Esophagus (tissue), 2 donors: ENCODE measurements around the gene LUZP1. TPM values are rescaled to one million over a fixed set of nuclear protein-coding genes. Genes with fewer than 3 reads are reported as not detected.

Experiments used
- H3K27ac ChIP-seq, 2 donors: one replicate each; pipeline ENCODE4 v1.5.1; 2013; ENCODE audit warnings: low read depth in 2 of 2, mild to moderate bottlenecking in 2 of 2, inconsistent platforms in 1 of 2, low read length in 1 of 2, moderate library complexity in 1 of 2
- H3K27me3 ChIP-seq, 2 donors: one replicate each; pipeline ENCODE4 v1.6.1; 2013; ENCODE audit warnings: low read length in 2 of 2, control low read depth in 1 of 2, mild to moderate bottlenecking in 1 of 2; ENCODE audit not compliant: insufficient read depth in 2 of 2, control insufficient read depth in 1 of 2
- H3K36me3 ChIP-seq, 2 donors: one replicate each; pipeline ENCODE4 v1.6.1; 2013; ENCODE audit warnings: low read length in 1 of 2; ENCODE audit not compliant: control insufficient read depth in 2 of 2, insufficient read depth in 2 of 2
- H3K4me1 ChIP-seq, 2 donors: one replicate each; pipeline ENCODE4 v1.6.1; 2013; ENCODE audit warnings: low read length in 1 of 2; ENCODE audit not compliant: control insufficient read depth in 2 of 2, insufficient read depth in 2 of 2
- H3K4me3 ChIP-seq, 2 donors: one replicate each; pipeline ENCODE4 v1.5.1; 2013; ENCODE audit warnings: low read length in 2 of 2, mild to moderate bottlenecking in 2 of 2, low read depth in 1 of 2, moderate library complexity in 1 of 2
- H3K9me3 ChIP-seq, 2 donors: one replicate each; pipeline ENCODE4 v1.6.1; 2013; ENCODE audit warnings: mild to moderate bottlenecking in 2 of 2, low read depth in 1 of 2, low read length in 1 of 2, moderate library complexity in 1 of 2; ENCODE audit not compliant: control insufficient read depth in 2 of 2, insufficient read depth in 1 of 2
- WGBS, 2 donors: extraction: QIAGEN DNeasy Blood & Tissue Kit; methylation state at CpG; one replicate each; pipeline ENCODE4 v1.1.7; 2013; 5-methylcytosine and 5-hydroxymethylcytosine counted together
- polyA plus RNA-seq, 2 donors: library from polyadenylated mRNA; stranded (reverse); fragments of 200-250 nt; gene quantifications; one replicate each; pipeline ENCODE4 v1.2.3, GENCODE V29; 2013
- donor health status: healthy with polysubstance abuse.
- donor health status: Bipolar disorder and iron deficiency.

LUZP1 gene
- polyA plus RNA-seq, 2 donors = 3.6 to 4.4 TPM

DNA sequence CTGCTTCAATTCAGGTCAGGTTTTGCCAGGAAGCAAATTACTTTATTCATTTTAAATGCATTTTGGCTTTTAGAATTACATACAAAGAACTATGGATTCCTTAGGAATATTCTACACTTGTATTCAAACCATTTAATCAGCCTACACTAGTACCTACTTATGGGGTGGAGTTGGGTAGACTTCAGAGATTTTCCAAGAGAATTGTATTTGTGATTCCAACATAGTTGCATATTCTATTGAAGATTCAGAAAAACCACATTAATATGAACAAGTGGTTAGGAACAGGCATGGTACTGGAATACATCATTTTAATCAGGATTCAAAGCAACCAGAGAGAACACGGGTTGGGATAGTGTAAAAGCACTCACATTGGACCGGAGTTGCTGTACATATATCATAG, 33.4 kb downstream of the LUZP1 start:
- Histone ChIP-seq H3K4me1 (peaks cover under 1% of the 10 kb centered on the region in 2 donors), H3K4me3 (no peak overlapping the region), H3K36me3 (no peaks in the 10 kb centered on the region), H3K27ac (no peak overlapping the region), H3K9me3 (no peaks in the 10 kb centered on the region), H3K27me3 (no peaks in the 10 kb centered on the region)
- WGBS, 2 donors = 89 to 90% methylated on average over 2 of the region's 2 CpGs

DNA sequence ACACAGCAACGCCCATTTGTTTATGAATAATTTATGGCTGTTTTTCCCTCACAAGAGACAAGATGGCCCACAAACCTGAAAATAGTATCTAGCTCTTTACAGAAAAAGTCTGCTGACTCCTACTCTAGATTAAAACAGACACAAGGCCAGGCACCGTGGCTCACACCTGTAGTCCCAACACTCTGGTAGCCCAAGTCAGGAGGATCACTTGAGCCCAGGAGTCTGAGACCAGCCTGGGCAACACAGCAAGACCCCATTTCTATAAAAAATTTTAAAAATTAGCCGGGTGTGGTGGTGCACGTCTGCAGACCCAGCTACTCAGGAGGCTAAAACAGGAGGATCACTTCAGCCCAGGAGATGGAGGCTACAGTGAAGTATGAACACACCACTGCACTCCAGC, 34.6 kb downstream of the LUZP1 start:
- no peaks in the 10 kb centered on the region for H3K9me3 ChIP-seq
- 94 to 96% methylated on average over 4 of the region's 4 CpGs for WGBS, 2 donors

DNA sequence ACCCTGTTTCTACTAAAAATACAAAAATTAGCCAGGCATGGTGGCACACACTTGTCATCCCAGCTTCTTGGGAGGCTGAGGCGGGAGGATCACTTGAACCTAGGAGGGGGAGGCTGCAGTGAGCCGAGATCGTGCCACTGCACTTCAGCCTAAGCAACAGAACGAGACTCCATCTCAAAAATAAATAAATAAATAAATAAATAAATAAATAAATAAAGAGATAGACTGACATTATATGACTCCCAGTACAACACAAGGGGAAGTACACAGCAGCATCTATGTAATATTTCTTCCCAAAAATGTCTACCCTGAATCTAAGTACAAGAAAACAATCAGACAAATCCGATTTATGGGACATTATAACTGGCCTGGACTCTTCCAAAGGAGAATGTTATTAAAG, 35.1 kb downstream of the LUZP1 start:
- H3K4me3 ChIP-seq = no peak overlapping the region
- 97 to 99% methylated on average over 5 of the region's 5 CpGs for WGBS, 2 donors
- no peaks in the 10 kb centered on the region for H3K9me3 ChIP-seq
- no peaks in the 10 kb centered on the region for H3K4me1 ChIP-seq
- no peaks in the 10 kb centered on the region for H3K27me3 ChIP-seq
- no peak overlapping the region for H3K27ac ChIP-seq
- no peaks in the 10 kb centered on the region for H3K36me3 ChIP-seq

More for the DNA sequence above, 34.6 kb downstream of the LUZP1 start:
- Histone ChIP-seq H3K27me3 (no peaks in the 10 kb centered on the region), H3K27ac (no peak overlapping the region), H3K4me1 (no peaks in the 10 kb centered on the region), H3K36me3 (no peaks in the 10 kb centered on the region), H3K4me3 (no peak overlapping the region)

DNA sequence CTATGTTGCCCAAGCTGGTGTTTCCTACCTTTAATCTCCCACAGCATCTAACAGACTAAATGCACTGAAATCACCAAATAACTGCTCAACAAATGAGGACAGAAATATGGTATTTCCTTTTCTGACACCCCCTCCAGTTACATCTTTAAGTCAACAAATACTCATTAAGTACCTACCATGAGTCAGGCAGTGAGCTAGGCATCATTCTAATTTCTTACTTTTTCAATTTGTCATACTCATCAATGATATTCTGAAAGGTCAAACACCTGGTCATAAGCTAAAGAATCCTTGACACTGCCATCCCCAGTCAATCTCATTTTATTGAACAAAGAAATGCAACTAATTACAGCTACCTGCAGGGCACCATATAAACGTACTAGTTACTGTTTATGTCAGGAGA, 36.6 kb downstream of the LUZP1 start:
- no peaks in the 10 kb centered on the region for H3K4me1 ChIP-seq
- no peak overlapping the region for H3K4me3 ChIP-seq
- H3K36me3 ChIP-seq = no peaks in the 10 kb centered on the region
- no peak overlapping the region for H3K27ac ChIP-seq
- WGBS, 2 donors = 54 to 55% methylated on average over 1 of the region's 1 CpG
- no peaks in the 10 kb centered on the region for H3K27me3 ChIP-seq
- H3K9me3 ChIP-seq = no peaks in the 10 kb centered on the region

GRCh38 chr1:23129846-23130245, 38.8 kb downstream of the LUZP1 start:
- H3K36me3 ChIP-seq = no peaks in the 10 kb centered on the region
- H3K27ac ChIP-seq = no peak overlapping the region
- no peak overlapping the region for H3K4me3 ChIP-seq
- H3K4me1 ChIP-seq = no peaks in the 10 kb centered on the region
- no peaks in the 10 kb centered on the region for H3K9me3 ChIP-seq
- no peaks in the 10 kb centered on the region for H3K27me3 ChIP-seq

GRCh38 chr1:23126801-23127200, 41.9 kb downstream of the LUZP1 start:
- no peaks in the 10 kb centered on the region for H3K36me3 ChIP-seq
- no peaks in the 10 kb centered on the region for H3K27me3 ChIP-seq
- H3K27ac ChIP-seq = peak overlapping the region in 1 of 2 donors; percentile 31
- H3K9me3 ChIP-seq = no peaks in the 10 kb centered on the region
- H3K4me3 ChIP-seq = no peak overlapping the region
- peaks cover 0 to 3% of the 10 kb centered on the region in 2 donors for H3K4me1 ChIP-seq
- 43 to 67% methylated on average over 3 of the region's 3 CpGs for WGBS, 2 donors

DNA sequence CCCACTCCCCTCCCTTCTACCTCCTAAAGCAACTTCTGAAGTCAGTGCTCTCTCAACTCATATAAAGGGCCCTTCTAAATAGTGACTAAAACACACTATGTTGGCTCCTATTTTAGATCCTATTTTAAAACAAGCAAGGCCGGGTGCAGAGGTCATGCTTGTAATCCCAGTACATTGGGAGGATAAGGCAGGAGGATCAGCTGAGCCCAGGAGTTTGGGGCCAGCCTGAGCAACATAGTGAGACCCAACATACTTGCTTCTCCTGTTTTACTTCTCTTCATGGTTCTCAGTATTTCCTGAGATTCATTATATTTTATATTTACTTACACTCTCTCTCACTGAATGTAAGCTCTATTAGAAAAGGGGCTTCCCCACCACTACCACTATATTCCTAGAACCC, 42.5 kb downstream of the LUZP1 start:
- no peaks in the 10 kb centered on the region for H3K36me3 ChIP-seq
- no peaks in the 10 kb centered on the region for H3K27me3 ChIP-seq
- peaks cover 0 to 3% of the 10 kb centered on the region in 2 donors for H3K4me1 ChIP-seq
- 26 to 49% methylated on average over 1 of the region's 1 CpG for WGBS, 2 donors
- no peak overlapping the region for H3K4me3 ChIP-seq
- peak overlapping the region; percentile 38 to 42 for H3K27ac ChIP-seq
- no peaks in the 10 kb centered on the region for H3K9me3 ChIP-seq

GRCh38 chr1:23125489-23125888, 43.2 kb downstream of the LUZP1 start:
- Histone ChIP-seq H3K9me3 (no peaks in the 10 kb centered on the region), H3K27me3 (no peaks in the 10 kb centered on the region), H3K4me3 (no peak overlapping the region), H3K36me3 (no peaks in the 10 kb centered on the region), H3K4me1 (peaks cover 0 to 3% of the 10 kb centered on the region in 2 donors), H3K27ac (no peak overlapping the region)
- 60 to 65% methylated on average over 4 of the region's 4 CpGs for WGBS, 2 donors

DNA sequence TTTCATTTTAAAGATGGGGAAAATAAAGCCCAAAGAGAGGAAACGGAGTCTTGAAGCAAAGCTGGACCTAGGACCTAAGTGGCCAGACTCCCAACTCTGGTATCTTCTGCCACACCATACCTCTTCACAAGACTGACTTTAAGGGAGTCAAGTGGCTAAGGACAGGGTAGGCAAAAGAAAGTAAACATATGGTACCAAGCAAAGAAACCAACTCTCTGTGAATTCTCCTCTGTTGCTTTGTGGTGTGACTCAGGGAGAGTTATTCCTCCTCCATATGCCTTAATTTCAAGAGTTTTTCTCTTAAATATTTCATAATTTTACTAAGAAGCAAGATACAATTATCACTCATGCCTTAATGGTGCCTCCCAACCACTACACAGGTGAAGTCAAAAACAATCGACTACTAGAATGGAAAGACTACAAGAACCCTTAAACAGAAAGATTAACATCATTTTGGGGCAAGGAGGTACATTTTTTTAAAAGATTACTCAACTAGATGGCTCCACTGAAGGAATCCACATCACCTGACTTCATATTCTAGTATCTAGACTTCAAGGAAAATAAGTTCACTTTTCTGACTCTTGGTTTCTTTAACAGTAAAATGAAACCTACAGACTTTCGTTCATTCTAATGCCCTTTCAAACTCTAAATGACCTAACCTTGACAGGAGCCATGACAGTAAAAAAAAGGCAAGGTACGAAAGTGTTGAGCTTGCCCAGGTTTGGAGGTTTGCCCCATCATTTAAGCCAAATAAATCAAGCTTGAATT, 44.2 kb downstream of the LUZP1 start:
- 81 to 83% methylated on average over 4 of the region's 4 CpGs for WGBS, 2 donors
- H3K4me1 ChIP-seq = peaks cover 0 to 3% of the 10 kb centered on the region in 2 donors
- H3K27ac ChIP-seq = no peak overlapping the region
- H3K36me3 ChIP-seq = no peaks in the 10 kb centered on the region
- H3K4me3 ChIP-seq = no peak overlapping the region
- H3K9me3 ChIP-seq = no peaks in the 10 kb centered on the region
- no peaks in the 10 kb centered on the region for H3K27me3 ChIP-seq

DNA sequence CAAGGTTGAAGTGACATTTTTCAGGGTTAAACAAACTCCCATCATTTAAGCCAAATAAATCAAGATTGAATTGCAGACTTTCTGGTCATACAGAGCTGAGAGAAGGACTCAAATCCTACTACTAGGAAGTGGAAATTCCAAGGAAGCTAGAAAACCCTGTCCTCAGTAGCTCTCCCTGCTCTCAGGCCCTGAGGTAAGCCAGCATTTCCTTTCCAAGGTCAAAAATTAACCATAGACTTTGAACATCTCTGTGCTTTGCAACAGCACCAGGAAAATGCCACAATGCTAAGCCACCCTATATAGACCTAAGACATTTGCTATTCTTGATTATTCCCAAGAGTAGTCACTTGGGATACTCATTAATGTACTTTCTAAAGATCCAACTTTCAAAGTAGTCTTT, 45.1 kb downstream of the LUZP1 start:
- peaks cover 0 to 3% of the 10 kb centered on the region in 2 donors for H3K4me1 ChIP-seq
- no peaks in the 10 kb centered on the region for H3K9me3 ChIP-seq
- no peak overlapping the region for H3K4me3 ChIP-seq
- no peaks in the 10 kb centered on the region for H3K27me3 ChIP-seq
- H3K36me3 ChIP-seq = no peaks in the 10 kb centered on the region
- no peak overlapping the region for H3K27ac ChIP-seq
